DMS153 (cell line): Measurements from ENCODE around the gene MAJIN.

ENCODE experiments used
- DNase-seq: peaks from one replicate; lab custom pipeline; 2025; lab: John Stamatoyannopoulos, UW

MAJIN gene

DNA sequence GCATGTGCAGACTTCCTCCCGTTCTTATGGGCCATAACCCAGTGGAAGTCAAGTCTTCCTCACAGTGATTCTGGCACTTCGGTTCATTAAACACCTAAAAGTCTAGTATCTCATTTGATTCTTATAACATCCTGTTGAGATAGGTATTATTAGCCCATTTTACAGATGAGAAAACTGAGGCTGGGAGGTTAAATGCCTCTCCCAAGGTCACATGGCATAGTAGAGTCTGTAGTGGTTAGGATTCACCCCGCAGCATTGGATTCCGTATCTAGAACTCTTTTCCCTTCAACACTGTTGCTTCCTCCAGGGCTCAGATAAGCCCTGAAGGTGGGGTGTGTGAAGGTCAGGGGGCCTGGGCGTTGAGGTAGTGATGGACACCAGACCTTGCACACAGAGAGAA lies 39.6 kb downstream of the MAJIN start:
- no peak for DNase-seq

- no peak for DNase-seq
Observed at GRCh38 chr11:64931290-64931689, 40.6 kb downstream of the MAJIN start.

- no peak for DNase-seq
Observed at GRCh38 chr11:64930340-64930739, 41.6 kb downstream of the MAJIN start.

- DNase-seq: no peak
Observed at GRCh38 chr11:64929625-64930024, 42.3 kb downstream of the MAJIN start.

GRCh38 chr11:64928957-64929356 lies 43.0 kb downstream of the MAJIN start:
- no peak for DNase-seq

DNA sequence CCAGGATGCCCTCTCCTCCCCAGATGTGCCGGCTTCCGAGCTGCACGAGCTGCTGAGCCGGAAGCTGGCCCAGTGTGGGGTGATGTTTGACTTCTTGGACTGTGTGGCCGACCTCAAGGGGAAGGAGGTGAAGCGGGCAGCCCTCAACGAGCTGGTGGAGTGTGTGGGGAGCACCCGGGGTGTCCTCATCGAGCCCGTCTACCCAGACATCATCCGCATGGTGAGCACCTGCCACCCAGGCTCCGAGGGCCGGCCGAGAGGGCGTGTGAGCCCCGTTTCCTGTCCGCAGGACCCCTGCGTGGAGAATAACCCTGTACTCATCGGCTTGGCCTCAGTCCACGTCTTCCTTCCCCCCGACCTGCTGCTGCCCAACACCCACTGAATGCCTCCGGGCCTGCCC lies 45.2 kb downstream of the MAJIN start:
- no peak for DNase-seq

GRCh38 chr11:64925536-64926436 lies 46.1 kb downstream of the MAJIN start:
- DNase-seq: no peak

GRCh38 chr11:64924910-64925284 lies 47.0 kb downstream of the MAJIN start:
- DNase-seq: no peak

GRCh38 chr11:64923944-64924909 lies 47.7 kb downstream of the MAJIN start, which contains the start of gene PPP2R5B:
PPP2R5B (plus strand) TSS chr11:64924689; CDS start chr11:64925735, 1,046 bp downstream.
- DNase-seq: peak; percentile 75

GRCh38 chr11:64923151-64923661 lies 48.7 kb downstream of the MAJIN start:
- no peak for DNase-seq

DNA sequence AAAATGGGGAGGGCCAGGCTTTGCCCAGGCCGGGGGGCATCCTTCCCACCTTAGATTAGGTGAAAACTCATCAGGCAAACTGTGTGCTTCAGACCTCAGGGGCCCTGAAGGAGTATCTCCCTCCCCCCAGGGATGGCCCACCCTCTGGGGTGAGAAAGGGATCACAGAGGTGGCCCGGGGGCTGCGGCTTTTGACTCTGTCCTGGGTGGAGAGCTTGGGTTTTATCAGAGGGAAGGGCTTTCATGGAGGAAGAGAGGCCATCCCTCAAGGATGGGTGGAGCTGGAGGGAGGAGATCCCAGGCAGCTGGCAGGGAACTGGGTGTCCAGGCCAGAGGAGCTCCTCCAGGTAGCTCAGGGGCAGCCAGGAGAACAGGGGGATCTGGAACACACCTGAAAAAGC lies 50.5 kb downstream of the MAJIN start:
- no peak for DNase-seq

GRCh38 chr11:64920124-64920523 lies 51.8 kb downstream of the MAJIN start:
- no peak for DNase-seq

DNA sequence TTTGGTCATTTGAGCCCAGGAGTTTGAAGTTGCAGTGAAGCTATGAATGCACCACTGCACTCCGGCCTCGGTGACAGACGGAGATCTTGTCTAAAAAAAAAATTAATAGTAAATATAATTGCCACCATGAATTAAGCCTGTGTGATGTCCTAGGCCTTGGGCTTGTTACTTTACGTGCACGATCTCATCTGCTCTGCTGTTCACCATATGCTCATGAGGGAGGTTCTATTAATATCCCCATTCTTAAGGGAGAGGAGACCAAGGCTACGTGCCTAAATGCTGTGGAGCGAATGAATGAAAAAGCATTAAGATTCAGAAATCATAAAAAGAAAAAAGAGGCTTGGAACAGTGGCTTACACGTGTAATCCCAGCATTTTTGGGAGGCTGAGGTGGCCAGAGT lies 52.3 kb downstream of the MAJIN start:
- no peak for DNase-seq

- DNase-seq: no peak
Observed at GRCh38 chr11:64918017-64918416, 53.9 kb downstream of the MAJIN start.

- no peak for DNase-seq
Observed at GRCh38 chr11:64917663-64917995, 54.3 kb downstream of the MAJIN start.

- DNase-seq: peak; percentile 100
Observed at GRCh38 chr11:64916775-64917662, 54.9 kb downstream of the MAJIN start, which contains the start of gene ATG2A. ATG2A (minus strand) TSS chr11:64917209; CDS start chr11:64917135, 74 bp downstream.

- no peak for DNase-seq
Observed at GRCh38 chr11:64916040-64916774, 55.7 kb downstream of the MAJIN start.

- no peak for DNase-seq
Observed at GRCh38 chr11:64915376-64915887, 56.5 kb downstream of the MAJIN start.

- DNase-seq: no peak
Observed at GRCh38 chr11:64914123-64914522, 57.8 kb downstream of the MAJIN start.

DNA sequence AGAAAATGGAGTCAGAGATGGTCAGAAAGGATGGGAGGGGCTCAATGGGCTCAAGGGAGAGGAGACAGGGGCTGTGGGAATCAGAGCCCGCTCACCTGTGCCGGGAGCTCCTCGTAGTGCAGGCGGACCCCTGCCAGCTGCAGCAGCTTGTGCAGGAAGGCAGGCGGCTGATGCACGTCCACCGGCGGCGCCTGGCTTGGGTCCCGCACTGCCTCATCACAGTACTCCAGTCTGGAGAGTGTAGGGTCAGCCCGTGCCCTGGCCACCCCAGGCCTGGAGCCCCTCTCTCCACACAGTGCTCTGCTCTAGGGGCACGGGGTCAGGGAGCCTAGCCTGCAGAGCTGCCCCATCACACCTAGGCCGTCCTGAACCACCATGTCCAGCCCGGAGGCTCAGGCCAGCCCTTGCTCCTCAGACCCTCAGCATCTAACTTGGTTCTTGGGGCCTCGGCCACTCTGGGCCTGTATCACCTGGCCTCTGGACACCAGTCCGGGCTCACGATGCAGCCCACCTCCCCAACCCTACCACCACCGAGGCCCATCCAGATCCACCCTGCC lies 58.7 kb downstream of the MAJIN start:
- DNase-seq: no peak
